ENCODE data around the gene TUT7.
A peak's percentile ranks its signal among the peaks of the same experiment; 100 is the strongest.
"Not testable (repeated sequence)": the region's sequence is repeated elsewhere in the genome, so short reads cannot be mapped to it uniquely, and the experiment has no call there.

TUT7 gene

GRCh38 chr9:86354011-86354817, at the start of gene TUT7:
TSS of gene TUT7 (minus strand) at chr9:86354410. CDS start at chr9:86353199, 1,211 bp downstream.
- DNase-seq (ENCODE audit: low read depth): peak; percentile 93

- no peak for DNase-seq (ENCODE audit: low read depth)
Observed at GRCh38 chr9:86402591-86402990, 48.4 kb upstream of the TUT7 start.

DNA sequence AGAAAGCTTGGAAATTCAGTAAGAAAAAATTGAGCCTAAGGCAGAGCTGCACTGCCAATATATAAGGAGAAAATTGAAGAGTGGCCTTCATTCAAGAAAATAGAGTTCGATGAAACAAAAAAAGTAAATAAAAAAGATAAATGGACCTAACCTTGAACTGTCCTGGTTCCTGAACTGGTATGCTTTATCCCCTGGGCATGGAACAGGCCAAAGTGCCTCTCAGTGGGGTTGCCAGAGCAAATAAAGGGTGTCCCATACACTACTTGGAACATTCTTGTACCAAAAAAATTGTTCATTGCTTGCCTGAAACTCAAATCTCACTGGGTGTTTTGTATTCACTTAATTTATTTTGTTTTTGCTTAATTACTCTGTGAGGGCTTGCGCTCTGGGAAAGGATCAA, 42.2 kb upstream of the TUT7 start:
- no peak for DNase-seq (ENCODE audit: low read depth)

DNA sequence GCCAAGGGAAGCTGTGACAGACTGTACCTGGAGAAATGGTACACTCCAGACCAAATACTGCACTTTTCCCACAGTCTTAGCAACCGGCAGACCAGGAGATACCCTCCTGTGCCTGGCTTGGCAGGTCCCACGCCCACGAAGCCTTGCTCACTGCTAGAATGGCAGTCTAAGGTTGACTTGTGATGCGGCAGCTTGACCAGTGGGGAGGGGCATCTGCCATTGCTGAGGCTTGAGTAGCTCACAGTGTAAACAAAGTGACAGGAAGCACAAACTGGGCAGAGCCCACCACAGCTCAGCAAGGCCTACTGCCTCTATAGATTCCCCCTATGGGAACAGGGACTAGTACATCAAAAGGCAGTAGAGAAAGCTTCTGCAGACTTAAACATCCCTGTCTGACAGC, 36.0 kb upstream of the TUT7 start:
- DNase-seq (ENCODE audit: low read depth): not testable (repeated sequence)

DNA sequence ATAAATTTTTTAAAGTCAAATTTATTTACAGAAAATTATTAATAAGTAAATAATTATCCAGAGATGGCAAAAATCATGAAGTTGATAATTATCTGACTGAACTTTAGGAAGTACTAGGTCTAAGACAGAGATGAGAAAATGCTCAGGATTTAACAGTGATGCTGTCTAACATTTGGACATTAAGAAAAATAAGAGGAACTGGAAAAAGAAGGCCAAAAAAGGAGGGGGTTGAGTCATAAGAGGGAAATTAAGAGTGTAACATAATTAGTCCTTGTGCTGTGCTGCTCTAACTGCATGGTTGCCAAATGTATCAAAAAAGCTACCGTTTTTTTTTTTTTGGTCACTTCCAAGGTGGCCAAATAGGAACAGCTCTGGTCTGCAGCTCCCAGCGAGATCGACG, 35.4 kb upstream of the TUT7 start:
- DNase-seq (ENCODE audit: low read depth): no peak

- DNase-seq (ENCODE audit: low read depth): no peak
Observed at GRCh38 chr9:86387376-86387775, 33.2 kb upstream of the TUT7 start.

DNA sequence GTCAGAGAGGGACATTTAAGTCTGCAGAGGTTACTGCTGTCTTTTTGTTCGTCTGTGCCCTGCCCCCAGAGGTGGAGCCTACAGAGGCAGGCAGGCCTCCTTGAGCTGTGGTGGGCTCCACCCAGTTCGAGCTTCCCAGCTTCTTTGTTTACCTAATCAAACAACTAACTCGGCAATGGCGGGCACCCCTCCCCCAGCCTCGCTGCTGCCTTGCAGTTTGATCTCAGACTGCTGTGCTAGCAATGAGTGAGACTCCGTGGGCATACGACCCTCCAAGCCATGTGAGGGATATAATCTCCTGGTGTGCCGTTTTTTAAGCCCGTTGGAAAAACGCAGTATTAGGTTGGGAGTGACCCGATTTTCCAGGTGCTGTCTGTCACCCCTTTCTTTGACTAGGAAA, 28.8 kb upstream of the TUT7 start:
- not testable (repeated sequence) for DNase-seq (ENCODE audit: low read depth)

- DNase-seq (ENCODE audit: low read depth): no peak
Observed at GRCh38 chr9:86376016-86376415, 21.8 kb upstream of the TUT7 start.

- DNase-seq (ENCODE audit: low read depth): no peak
Observed at GRCh38 chr9:86369810-86370209, 15.6 kb upstream of the TUT7 start.

DNA sequence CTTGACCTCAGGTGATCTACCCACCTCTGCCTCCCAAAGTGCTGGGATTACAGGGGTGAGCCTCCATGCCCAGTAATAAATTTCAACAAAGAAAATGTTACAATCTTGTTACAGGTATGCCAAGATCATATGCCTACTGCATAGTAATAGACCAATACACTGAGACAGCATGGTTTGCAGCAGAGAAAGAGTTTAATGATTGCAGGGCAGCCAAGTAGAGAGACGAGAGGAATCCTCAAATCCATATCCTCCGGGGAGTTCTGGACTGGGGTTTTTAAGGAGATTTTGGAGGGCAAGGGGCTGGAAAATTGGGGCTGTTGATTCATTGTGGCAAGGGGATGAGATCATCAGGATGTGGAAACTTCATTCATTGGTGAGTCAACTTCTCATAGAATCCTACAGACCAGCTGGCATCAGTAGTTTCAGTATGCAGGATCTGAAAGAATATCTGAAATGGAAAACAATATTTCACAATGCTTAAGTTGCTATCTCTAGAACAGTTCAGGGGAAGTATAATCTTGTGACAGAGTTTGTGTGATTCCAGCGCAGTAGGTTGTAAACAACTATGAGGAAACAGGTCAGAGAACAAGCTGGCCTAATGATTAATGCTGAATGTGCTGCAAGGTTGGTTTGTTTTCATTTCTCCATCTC, 14.8 kb upstream of the TUT7 start:
- no peak for DNase-seq (ENCODE audit: low read depth)

- DNase-seq (ENCODE audit: low read depth): no peak
Observed at GRCh38 chr9:86361176-86361575, 7.0 kb upstream of the TUT7 start.

GRCh38 chr9:86359151-86359879, 5.1 kb upstream of the TUT7 start:
- DNase-seq (ENCODE audit: low read depth): no peak

DNA sequence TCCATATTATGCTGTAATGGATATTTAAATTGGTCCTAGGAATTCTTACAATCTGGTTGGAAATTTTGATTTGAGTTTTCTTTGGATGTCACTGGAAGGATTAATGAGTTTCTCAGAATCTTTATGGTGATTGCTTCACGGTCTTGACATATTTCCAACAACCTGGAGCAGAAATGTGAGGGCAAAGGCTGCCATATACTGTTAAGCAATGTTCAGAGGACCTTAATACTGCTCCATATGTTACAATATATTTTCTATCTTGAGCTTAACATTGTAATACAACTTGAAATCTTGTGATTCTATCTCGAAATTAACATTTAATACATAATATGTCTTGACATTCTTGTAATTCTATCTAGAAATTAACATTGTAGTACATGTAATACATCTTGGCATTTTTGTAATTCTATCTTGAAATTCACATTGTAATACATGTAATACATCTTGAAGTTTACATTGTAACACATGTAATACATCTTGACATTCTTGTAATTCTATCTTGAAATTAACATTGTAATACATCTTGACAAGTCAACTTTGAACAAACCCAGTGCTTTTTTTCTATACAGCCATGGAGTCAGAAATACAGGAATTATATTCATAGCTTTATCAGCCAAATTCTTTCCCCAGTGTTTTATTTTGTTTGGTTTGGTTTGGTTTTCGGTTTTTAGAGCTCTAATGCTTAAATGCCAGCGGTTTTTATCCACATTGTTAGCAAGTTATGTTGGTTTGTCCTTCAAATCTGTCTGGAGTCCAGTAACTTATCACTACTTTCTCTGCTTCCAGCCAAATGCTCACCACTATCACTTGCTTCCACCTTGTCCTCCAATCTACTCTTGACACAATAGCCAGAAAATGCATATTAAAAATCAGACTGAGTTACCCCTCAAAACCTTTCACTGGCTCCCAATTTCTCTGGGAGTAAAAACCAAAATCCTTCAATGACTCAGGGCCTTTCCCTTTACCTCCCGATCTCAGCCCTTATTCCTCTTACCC, 3.0 kb upstream of the TUT7 start:
- no peak for DNase-seq (ENCODE audit: low read depth)

GRCh38 chr9:86355814-86356213, 1.6 kb upstream of the TUT7 start:
- no peak for DNase-seq (ENCODE audit: low read depth)

GRCh38 chr9:86354818-86355309, 654 bp upstream of the TUT7 start:
- no peak for DNase-seq (ENCODE audit: low read depth)

DNA sequence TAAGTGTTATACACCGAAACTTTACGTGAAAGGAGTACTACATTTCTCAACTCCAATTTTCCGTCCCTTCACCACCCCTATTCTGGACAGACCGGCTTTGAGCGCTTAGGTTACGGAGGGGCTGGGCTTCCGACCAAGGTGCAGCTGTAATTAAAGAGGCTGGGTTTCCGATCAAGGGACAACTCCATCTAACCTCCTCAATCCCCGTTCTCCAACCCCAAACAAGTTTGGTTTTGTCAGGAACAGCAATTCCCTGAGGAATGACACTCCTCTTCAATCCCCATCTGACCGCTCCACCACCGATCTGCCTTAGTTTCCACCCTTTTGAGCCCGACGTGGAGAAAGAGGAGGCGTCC, 577 bp downstream of the TUT7 start:
- DNase-seq (ENCODE audit: low read depth): peak; percentile 2

DNA sequence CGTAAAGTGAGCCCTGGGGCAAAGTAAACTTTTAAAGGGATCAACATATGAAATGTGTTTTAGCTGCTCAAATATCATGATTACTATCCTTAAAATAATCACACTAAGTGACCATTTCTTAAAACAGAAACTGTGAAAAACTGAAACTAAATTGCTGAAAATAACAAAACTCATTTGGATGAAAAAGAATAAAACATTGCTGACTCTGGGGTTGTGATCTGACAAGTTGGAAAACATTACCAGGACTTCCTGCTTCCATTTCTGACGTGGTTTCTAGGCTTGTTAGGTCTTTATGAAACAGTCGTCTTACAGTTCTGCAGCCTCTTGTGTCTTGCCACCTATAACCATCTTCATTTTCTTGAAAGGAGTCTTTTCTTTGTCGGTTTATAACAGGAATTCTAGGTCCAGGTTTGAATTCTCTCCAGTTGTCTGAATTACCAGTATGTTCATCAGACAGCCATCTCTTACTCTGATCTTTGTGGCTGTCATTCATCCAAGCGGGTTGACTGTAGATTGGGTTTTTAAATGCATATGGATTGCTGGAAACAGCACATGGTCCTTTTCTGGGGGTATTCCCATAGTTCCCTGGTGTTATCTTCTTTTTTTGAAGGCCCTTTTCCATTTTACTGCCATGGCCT, 1.7 kb downstream of the TUT7 start:
- DNase-seq (ENCODE audit: low read depth): no peak

- no peak for DNase-seq (ENCODE audit: low read depth)
Observed at GRCh38 chr9:86351880-86352279, 2.3 kb downstream of the TUT7 start.

DNA sequence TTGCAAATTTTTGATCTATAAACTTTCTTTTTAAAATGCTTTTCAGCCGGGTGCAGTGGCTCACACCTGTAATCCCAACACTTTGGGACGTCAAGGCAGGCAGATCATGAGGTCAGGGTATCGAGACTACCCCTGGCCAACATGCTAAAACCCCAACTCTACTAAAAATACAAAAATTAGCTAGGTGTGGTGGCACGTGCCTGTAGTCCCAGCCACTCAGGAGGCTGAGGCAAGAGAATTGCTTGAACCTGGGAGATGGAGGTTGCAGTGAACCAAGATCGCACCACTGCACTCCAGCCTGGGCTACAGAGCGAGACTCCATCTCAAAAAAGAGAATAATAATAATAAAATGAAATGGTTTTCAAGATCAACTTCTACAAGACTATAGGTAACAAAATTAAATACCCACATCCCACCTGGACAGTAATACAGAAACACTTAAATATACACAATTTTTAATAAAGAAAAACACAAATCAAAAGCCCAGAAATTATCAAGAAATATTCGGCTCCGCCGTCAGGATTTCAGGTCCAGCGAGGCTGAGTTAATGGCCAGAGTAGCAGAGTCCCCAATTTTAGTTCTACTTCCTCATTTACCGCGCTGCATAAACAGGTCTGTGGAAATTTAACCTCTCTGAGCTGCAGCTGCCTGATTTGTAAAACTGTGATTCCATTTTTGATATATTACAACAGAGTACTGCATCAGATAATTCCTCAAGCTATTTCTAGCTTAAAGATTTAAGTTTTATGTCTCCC, 4.0 kb downstream of the TUT7 start:
- DNase-seq (ENCODE audit: low read depth): no peak

- no peak for DNase-seq (ENCODE audit: low read depth)
Observed at GRCh38 chr9:86349271-86349670, 4.9 kb downstream of the TUT7 start.
